Activated CD8-positive, alpha-beta memory T cell treated with anti-CD3 and anti-CD28 coated beads for 48 hours (primary cell): ENCODE results near the gene DAPK2.
A peak's percentile ranks its signal among the peaks of the same experiment; 100 is the strongest.

Source experiments
- DNase-seq, 3 experiments: peaks; one replicate each; pipeline ENCODE4 v3.0.0-alpha.2; 2020; ENCODE audit warnings: low read depth in 2 of 3, low spot score in 2 of 3

Gene DAPK2

DNA sequence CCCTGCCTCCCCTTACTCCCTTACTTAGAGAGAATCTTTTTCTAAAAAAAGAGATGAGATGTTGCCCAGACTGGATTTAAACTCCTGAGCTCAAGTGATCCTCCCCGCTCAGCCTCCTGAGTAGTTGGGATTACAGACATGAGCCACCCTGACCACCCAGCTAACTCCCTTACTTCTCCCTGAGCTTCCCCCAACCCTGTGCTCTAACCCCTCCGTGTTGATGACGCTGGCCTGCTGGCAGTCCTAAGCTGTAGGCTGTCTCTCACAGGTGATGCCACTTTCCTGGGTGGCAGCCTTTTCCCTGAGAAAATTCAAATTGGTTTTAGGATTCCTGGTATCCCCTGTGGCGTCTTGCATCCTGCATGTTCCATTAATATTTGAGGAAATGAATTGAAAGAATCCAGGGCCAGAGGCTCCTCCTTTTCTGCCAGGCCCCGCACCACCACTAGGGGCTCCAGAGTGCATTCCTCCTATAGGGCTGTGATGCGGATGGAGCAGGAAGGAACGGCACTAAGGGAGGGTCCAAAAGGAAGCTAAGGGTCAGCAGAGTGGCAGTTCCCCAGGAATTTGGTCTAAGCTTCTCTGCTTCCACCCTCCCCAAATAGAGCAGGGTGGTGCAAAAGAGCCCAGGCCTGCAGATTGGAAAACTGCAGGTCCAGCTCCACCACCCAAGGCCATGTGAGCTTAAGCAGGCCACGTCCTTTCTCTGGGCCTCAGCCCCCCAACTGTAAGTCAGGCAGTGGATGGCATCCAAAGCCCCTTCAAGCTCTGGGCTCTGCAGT lies 101.1 kb downstream of the DAPK2 start:
- DNase-seq = peak in 2 of 3 experiments; percentile 33 to 38

DNA sequence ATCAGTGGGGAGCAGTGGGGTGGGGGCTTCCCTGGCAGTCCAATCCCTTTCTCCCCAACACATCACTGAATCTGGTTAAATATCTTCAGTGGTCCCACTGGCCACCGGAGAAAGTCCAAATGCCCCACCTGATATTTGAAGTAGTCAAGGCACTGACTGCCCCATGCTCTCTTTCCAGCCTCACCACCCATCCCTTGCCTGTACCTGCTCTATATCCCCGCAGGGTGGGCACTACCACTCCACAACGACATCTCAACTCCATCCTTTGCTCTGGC lies 101.7 kb downstream of the DAPK2 start:
- DNase-seq = no peak

DNA sequence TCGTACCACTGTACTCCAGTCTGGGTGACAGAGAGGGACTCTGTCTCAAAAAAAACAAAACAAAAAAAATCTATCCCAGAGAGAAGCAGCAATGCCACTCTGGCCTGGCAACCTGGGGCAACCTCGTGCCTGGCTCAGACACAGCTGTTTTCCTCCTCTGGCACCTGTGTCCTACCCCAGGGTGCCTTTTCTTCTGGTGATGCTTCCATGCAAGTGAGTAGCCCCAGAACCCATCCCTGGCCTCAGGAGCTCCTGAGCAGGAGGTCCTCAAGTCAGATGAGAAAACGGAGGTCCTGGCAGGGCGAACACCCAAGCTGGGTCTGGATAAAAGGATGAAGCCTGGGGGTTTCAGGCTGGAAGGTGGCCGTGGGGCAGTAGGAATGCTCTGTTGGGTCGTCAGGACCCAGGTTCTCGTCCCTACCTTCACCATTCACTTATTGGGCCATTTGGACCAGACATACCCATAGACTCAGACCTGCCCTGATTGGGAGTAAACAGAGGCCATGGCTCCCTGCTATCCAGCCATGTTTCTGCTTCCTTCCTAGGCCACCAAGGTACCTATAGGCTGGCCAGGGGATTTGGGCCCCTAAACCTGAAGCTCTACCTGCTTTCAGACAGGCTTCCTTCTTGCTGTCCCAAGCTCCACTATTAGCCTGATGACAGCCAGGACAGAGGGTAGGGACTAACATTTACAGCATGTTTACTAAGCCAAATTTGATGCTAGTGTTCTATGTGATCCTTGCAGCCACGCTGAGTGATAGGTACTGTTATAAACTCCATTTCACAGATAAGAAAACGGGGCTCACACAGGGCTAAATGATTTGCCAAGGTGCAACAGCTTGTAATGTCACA lies 102.2 kb downstream of the DAPK2 start:
- DNase-seq = no peak

DNA sequence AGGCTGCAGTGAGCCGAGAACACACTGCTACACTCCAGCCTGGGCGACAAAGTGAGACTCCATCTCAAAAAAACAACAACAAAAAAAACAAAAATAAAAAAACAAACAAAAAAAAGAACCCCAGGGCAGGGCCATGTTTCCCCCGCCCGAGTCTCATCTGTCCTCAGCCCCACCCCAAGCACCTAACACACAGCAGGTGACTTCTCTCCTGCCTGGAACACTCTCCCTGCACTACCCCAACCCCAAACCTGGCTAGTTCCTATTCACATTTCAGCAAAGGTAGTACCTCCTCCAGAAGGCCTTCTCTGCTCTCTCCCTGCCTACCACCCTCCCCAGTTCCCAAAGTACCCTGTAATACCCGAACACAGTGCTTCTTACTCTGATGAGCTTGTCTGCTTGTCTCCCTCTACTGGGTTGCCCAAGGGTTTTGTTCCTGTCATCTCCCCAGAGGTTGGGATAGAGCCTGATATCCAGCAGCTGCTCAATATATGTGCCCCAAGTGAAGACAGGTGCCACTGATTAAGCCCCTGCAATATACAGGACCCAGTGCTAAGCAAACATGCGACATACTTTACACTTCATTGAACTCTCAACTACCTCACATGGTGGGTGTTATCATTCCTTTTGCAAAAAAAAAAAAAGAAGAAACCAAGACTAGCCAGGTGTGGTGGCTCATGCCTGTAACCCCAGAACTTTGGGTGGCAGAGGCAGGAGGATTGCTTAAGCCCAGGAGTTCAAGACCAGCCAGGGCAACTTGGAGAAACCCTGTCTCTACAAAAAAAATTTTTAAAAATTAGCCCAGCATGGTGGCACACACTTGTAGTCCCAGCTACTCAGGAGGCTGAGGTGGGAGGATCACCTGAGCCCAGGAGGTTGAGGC lies 103.6 kb downstream of the DAPK2 start:
- DNase-seq = no peak

DNA sequence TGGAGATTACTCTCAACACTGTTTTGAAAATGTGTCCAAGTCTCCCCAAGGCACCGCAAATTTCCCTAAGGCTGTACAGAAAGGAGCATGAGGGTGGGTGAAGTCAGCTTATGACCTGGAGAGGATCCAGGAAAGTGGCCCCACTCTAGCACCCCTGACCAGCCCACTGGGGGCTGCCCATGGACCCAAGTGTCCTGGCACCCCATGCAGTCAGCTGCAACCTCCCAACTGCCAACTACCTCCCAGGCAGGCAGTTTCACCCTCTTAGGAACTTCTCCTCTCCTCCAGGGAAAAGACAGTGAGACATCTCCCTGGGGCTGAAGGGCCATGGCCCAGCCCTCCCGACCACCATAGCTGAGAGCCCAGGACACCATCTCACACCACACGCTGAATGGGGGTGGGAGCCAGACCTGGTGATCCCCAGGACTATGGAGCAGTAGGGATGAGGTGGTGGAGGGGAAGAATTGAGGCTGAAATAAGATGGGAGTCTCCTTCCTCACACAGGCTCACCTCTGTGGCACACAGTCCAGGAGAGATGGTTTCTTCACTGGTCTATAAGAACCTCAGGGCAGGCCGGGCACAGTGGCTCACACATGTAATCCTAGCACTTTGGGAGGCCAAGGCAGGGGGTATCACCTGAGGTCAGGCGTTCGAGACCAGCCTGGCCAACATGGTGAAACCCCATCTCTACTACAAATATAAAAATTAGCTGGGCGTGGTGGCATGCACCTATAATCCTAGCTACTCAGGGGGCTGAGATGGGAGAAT lies 104.4 kb downstream of the DAPK2 start:
- no peak for DNase-seq

DNA sequence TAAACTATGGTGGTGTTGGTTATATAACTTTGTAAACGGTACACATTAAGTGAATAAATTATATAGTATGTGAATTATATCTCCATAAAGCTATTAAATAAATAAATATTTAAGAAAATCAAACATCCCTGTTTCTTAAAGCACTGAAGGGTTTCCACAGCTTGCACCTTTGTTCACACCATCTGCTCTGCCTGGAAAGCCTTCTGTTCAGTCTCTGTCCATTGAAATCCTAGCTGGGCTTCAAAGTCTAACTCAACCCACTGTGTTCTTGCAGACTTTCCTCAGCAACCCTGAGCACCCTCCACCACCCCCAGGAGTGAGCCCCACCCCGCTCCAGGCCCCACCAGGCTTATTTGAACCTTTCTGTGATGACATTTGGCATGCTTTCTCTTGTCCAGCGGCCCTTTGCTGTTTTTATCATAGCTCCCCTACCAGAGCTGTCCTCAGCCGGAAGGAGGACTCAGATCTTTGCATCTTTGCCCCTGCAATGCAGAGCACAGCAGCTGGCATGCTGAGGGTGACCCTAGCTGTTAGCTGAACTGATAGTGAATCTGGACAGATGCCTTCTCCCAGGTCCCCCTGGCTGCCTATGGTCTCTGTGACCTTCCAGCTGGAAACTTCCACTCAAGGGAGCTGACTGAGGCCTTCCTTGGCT lies 105.2 kb downstream of the DAPK2 start:
- no peak for DNase-seq

DNA sequence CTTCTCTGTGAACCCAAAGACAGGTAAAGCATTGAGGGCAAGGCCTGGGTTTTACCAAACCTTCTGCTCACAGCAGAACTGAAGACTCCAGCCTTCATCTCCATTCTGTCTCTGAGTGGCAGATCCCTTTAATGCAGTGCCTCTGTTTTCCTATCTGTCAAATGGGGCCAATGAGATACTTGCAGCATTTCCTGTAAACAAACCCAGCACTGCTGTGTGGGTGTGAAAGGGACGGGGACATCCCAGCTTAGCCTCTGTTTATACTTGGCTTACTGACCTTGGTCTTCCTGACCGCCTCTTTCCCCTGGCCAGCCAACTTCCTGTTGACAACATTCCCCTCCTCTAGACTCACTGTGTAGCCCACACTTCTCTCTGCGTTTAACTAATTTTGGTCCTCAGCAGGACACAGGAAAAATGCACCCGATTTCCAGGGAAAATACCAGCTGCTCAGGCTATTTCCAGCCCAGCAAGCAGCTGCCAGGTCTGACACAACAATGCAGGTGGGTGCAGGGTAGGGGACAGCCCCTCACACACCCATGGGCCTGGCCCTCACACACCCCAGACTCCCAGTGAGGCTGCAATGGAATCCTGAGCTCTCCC lies 106.7 kb downstream of the DAPK2 start:
- no peak for DNase-seq

DNA sequence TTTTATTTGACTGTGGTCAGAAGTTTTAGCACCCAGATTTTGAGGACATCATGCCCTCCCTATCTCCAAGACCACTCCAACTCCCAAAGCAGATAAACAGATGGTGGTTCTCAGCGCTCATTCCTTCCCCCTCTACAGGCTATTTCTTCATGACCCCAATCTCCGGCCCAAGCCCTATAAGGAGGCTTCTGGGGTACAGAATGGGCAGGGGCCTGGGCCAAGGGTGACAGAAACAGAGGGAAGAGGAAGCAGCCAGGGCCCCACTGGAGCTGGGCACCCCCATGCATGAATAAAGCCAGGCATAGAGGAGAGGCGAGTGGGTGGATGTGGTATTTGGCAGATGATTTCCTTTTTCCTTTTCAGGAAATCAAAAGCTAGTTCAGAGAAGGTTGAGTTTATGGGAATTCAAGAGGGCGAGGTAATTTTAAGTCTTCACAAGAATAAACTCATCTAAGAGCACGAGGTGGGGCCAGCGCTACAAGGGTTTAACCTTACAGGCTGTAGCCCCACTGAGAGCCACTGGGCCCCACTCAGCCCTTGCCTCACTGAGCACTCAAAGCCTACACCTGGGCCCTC lies 107.7 kb downstream of the DAPK2 start:
- no peak for DNase-seq

DNA sequence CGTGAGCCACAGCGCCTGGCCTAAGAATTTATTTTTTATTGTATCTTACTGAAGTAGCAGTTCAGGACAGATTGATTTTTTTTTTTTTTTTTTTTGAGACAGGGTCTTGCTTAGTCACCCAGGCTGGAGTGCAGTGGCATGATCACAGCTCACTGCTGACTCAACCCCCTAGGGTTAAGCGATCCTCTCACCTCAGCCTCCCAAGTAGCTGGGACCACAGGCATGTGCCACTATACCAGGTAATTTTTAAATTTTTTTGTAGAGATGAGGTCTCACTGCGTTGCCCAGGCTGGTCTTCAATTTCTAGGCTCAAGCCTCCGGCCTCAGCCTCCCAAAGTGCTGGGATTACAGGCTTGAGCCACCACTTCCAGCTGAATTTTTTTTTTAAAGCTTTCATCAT lies 112.8 kb downstream of the DAPK2 start:
- no peak for DNase-seq

DNA sequence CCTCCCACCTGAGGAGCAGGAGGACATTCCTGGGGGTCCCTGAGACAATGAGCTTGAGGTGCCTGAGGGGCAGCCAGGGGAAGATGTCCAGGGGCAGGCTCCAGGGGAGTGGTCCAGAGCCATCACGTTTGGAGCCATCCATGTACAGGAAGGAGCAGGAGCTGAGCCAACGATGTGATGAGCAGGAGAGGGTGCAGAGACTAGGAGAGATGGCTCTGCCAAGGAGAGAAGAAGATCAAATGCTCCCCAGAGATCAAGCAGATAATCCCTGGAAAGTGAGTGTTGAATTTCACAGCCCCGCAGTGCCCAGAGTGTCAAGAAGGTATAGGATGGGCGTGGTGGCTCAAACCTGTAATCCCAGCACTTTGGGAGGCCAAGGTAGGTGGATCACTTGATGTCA lies 114.7 kb downstream of the DAPK2 start:
- no peak for DNase-seq

DNA sequence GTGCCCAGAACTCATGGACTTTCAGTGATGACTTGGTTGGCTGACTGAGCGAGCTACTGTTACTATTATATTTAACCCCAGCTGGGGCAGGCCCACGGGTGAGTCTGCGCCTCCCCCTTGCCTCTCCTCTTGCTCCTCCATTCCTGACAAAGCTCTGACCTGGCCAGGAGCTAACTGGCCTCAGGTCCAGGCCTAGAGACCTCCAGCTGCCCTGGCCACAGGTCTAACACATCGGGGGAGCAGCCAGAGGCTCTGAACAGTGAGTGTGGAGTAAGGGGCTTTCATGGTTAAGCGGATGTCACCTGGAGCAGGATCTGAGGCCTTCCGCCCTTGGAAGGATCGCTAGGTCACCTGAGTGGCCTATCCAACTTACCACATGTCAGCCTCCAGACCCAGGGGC lies 116.3 kb downstream of the DAPK2 start:
- no peak for DNase-seq

DNA sequence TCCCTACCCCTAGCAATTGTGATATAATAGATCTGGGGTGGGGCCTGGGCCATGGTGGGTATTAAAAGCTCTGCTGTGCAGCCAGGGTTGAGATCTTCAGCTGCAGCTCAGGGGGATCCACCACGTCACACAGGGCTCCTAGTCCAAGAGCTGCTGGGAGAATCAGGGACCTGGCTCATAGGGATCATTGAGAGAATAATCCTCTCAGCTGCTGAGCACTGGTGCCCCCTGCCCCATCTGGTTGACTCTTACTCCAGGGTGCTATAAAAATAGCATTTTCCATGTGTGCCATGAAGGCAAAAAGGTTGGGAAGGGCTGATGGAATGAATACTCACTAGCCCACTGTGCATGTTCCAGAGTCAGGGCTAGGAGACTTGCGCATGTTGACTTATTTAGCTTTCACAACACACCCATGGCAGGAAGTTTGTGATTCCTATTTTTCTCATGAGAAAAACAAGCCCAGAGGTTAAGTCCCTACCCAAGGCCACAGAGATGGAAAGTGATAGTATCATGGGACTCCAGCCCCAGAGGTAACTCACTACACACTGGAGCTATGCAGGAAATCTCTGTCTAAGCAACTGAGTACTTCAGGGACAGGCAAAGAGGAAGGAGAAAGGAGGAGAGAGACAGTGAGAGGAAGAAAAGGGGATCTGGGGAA lies 118.0 kb downstream of the DAPK2 start:
- DNase-seq = no peak

DNA sequence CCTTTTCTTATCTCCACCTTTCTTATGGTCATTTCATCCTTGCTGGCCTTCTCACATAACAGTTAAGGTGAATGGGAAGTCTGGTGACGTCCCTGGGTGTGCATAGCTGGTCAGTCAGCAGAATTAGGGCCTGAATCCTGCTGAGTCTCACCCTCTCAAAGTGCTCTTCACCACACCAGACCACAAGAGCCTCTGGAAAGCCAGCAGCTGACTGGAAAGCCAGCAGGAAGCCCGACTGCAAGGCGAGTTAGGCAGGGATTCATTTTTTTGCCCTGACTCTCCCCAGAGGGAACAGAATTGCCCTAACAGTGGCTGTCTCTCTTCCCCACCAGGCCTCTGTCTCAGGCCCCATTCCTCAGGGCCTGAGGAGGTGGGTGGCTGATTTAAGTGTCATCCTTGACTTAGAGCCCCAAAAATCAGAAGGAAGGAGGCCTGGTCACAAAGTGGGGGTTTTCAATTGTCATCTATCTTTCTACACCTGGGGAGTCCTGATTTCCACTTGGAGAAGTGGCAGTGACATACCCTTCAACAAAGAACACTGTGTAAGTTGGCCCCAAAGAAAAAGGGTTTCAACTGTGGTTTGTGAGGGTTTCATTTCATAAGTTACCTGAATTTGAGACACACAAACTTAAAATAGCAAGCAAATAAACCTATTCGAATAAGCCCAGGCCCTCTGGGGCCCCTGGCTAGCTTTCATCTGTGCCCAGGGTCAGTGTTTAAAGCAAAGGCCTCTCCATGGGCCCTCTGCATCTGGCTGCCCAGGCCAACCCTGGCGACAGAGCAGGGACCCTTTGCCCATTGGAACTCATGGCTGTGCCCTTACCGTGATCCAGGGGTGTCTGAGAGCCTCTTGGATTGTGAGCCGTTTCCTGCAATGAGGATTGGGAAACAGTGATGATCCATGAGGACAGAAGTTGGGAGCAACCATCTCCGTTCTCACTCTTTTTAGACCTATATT lies 122.0 kb downstream of the DAPK2 start:
- no peak for DNase-seq

DNA sequence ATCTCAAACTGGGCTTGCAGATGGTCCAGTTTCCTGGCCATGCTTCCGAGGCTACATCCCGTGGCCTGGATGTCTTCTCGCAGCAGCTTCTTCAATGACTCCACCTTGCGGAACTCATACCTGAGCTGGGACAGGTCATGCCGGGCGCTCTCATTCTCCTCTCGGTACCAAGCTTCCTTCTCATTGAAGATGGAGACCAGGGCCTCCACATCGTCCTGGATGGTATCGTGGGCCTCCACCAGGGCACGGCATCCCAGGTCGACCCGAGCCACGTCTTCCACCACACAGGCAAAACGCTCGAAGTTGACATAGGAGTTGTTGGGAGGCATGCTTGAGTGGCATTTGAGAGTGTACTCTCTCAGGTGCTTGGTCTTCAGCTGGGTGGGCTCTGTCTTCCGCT lies 123.4 kb downstream of the DAPK2 start:
- DNase-seq = no peak

DNA sequence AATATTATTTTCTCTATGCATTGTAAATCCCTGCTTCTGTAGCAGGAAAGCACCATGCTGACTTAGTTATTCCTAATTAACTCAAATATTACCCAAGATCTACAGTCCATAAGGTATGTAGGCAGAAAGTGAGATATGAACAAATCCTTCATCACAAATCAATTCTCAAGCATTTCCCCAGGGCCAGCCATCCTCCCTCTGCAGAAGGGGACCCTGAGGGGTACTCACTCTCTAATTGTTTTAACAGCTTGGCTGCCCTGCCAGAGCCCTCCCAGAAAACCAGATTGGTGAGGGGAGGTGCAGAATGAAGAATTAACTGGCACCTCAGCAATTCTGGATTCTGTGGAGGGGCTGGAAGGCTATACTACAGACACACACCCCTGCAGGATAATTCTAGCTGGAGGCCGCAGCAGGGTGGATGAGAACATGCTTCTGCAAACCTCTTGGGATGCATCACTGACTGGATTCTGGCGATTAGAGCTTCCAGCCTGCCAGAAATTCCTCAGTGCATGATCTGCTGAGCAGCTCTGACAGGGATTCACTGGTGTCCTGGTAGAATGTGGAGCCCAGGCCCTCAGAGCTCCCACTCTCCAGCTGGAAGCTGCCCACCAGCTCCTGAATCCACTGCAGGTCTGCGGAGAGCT lies 123.9 kb downstream of the DAPK2 start:
- DNase-seq = no peak

DNA sequence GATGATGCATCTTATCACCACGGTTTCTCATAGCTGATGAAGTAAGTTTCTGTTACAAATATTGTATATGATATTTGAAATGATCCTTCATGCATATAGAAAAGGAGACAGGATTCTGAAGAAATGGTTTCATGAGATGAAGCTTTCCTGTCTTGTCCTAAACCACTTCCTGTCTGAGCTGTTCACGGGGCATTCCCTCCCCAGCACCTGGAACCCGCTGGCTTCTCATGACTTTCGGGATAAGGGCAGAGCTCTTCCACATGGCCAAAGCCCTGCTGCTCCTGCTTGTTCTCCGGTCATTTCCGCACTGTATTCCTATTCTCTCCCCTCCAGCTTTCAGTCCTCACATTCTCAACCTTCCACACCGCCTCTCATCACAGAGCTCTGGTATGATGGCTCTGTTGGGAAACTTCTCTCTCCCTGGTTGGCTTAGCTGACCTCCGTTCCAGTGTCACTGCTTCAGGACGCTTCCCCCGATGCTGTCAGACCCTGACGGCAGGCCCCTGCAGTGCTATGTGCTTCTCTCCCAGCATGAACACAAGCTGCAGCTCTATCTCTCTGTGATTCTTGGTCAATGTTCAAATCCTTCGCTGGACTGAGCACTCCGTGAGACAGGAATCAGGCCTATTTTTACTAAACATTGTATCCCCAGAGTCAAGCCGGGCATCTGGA lies 125.6 kb downstream of the DAPK2 start:
- no peak for DNase-seq

DNA sequence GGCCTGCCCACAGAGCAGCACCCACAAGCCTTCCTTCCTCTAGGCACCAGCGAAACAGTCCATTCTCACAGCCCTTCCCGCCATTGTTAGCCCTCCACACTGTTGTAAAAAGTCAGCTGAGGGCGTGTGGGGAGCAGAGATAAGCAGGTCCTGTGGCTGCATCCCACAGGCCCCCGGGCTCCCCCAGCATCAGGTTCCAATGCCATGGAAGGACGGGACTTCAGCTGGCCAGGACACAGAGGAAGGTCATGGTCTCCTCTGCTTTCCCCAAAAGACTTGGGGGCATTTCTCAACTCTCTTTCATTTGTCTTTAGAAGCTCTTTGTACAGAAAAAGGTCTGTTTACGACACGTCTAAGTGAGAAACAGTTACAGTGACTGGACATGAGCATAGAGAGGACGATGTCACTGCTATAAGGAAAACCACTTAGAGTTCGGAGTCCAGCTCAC lies 127.4 kb downstream of the DAPK2 start:
- DNase-seq = no peak
